ENCODE measurements around the gene AFF2. TPM values are rescaled to one million over a fixed set of nuclear protein-coding genes. Genes with fewer than 3 reads are reported as not detected.

Gene AFF2
- total RNA-seq, 1 donor from 2014 or later: 10.9 TPM

GRCh38 chrX:148501386-148502066 lies 1.1 kb downstream of the AFF2 start:
- peak in 1 of 2 donors; percentile 18 for ATAC-seq
- Histone ChIP-seq H3K27ac (no peak overlapping the region), H3K9me3 (no peaks in the 10 kb centered on the region), H3K4me3 (peak overlapping the region; percentile 51), H3K36me3 (no peaks in the 10 kb centered on the region), H3K4me1 (peaks cover 7% of the 10 kb centered on the region), H3K27me3 (ENCODE audit: low read depth) (peaks cover 25% of the 10 kb centered on the region)
- no peak for TF ChIP-seq CTCF (IDR thresholded peaks at IDR 0.05)
- intact Hi-C loops (cut with DNase I): no loop called here
- peak; percentile 43 for DNase-seq

- Histone ChIP-seq H3K9me3 (no peaks in the 10 kb centered on the region), H3K4me3 (no peak overlapping the region), H3K36me3 (no peaks in the 10 kb centered on the region), H3K4me1 (peaks cover 7% of the 10 kb centered on the region), H3K27ac (no peak overlapping the region), H3K27me3 (ENCODE audit: low read depth) (peaks cover 25% of the 10 kb centered on the region)
- TF ChIP-seq CTCF (IDR thresholded peaks at IDR 0.05): no peak
- intact Hi-C loops (cut with DNase I): no loop called here
- ATAC-seq: no peak
- DNase-seq: no peak
These were observed 4.1 kb downstream of the AFF2 start for GRCh38 chrX:148504506-148504905.

DNA sequence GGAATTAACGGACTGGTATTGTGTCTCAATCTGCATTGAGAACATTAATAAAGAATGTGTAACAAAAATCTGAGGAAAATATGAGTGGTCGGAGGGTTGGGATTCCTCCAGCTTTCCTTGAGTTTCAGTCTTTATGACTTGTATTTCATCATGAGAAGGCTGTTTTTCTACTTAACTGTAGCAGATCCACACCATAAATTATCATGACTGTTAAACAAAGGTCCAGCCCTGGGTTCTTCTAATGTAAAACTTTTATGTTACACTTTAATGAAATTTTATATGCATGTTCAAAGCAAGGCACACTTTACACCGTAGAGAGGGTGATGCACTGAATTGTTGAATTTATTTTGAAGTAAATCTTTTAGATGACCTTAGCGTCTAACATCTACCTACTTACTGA lies 7.0 kb downstream of the AFF2 start:
- Histone ChIP-seq H3K4me1 (no peaks in the 10 kb centered on the region), H3K9me3 (no peaks in the 10 kb centered on the region), H3K27me3 (ENCODE audit: low read depth) (peaks cover 10% of the 10 kb centered on the region), H3K4me3 (no peak overlapping the region), H3K27ac (no peak overlapping the region), H3K36me3 (no peaks in the 10 kb centered on the region)
- ATAC-seq (no peak), DNase-seq (no peak)
- intact Hi-C loops (cut with DNase I): no loop called here
- TF ChIP-seq CTCF (IDR thresholded peaks at IDR 0.05): no peak

DNA sequence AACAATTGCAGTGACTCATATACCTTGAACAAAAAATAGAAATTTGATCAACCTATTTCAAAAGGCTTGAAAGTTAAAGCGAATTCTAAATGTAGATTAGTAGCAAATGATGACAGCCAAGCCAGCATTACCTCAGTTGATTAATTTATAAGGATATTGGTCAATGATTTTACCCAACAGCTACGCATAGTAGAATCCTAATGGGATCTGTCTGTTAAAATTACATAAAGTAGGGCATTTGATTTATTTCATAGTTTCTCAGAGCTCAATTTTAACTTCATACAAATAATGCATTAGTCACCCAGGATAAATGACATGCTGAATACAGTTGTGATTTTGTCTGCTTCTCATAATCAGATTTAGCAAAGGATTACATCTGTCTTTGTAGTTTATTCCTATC lies 12.0 kb downstream of the AFF2 start:
- intact Hi-C loops (cut with DNase I): no loop called here
- ATAC-seq: no peak

GRCh38 chrX:148513661-148514060 lies 13.2 kb downstream of the AFF2 start:
- Histone ChIP-seq H3K27me3 (ENCODE audit: low read depth) (no peaks in the 10 kb centered on the region), H3K36me3 (no peaks in the 10 kb centered on the region), H3K4me3 (no peak overlapping the region), H3K4me1 (no peaks in the 10 kb centered on the region), H3K27ac (no peak overlapping the region), H3K9me3 (no peaks in the 10 kb centered on the region)
- ATAC-seq (no peak), DNase-seq (no peak)
- no peak for TF ChIP-seq CTCF (IDR thresholded peaks at IDR 0.05)
- intact Hi-C loops (cut with DNase I): no loop called here

More for the DNA sequence above, 12.0 kb downstream of the AFF2 start:
- H3K9me3 ChIP-seq: no peaks in the 10 kb centered on the region
- no peak for DNase-seq
- no peaks in the 10 kb centered on the region for H3K4me1 ChIP-seq
- H3K36me3 ChIP-seq: no peaks in the 10 kb centered on the region
- no peaks in the 10 kb centered on the region for H3K27me3 ChIP-seq (ENCODE audit: low read depth)
- H3K4me3 ChIP-seq: no peak overlapping the region
- no peak overlapping the region for H3K27ac ChIP-seq
- TF ChIP-seq CTCF (IDR thresholded peaks at IDR 0.05): no peak
